ENCODE results near the gene KBTBD13. TPM values are rescaled to one million over a fixed set of nuclear protein-coding genes. Genes with fewer than 3 reads are reported as not detected.
"Not testable (repeated sequence)": the region's sequence is repeated elsewhere in the genome, so short reads cannot be mapped to it uniquely, and the experiment has no call there.

The KBTBD13 gene
- total RNA-seq, 1 donor from 2014 or later: not detected

DNA sequence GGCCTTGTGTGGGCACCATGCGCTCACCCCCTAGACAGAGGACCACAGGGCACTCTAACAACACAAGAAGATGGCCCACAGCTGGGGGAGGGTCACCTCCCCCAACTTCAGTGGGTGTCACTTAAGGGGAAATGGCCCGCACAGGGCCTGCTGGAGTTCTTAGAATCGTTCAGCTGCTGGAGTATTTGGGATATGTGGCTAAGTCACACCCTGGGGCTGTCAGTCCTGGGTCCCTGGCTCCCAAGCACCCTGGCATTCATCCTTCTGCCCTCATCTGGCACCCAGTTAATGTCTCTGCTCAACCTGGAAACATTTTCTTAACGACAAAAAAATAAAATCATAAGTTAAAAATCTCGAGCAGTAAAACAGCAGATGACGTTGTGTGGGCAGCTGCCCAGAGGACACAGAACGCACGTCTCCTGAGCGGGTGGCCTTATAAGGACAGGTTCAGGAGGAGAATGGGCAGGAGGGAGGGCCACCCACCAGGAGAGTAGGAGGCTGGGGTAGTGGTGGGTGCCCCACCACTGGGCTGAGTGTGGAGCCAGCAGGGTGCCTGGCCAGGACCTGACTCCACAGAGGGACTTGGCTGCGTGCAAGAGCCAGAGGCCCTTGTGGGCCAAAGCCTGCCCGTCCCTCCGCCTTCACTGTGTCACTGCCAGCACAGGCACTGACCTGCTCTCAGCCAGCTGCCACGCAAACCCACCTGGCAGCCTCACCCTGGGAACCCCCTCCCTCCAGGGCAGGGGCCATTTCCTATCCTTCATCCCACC is 11.5 kb downstream of the KBTBD13 start:
- TF ChIP-seq, protein P1, sequence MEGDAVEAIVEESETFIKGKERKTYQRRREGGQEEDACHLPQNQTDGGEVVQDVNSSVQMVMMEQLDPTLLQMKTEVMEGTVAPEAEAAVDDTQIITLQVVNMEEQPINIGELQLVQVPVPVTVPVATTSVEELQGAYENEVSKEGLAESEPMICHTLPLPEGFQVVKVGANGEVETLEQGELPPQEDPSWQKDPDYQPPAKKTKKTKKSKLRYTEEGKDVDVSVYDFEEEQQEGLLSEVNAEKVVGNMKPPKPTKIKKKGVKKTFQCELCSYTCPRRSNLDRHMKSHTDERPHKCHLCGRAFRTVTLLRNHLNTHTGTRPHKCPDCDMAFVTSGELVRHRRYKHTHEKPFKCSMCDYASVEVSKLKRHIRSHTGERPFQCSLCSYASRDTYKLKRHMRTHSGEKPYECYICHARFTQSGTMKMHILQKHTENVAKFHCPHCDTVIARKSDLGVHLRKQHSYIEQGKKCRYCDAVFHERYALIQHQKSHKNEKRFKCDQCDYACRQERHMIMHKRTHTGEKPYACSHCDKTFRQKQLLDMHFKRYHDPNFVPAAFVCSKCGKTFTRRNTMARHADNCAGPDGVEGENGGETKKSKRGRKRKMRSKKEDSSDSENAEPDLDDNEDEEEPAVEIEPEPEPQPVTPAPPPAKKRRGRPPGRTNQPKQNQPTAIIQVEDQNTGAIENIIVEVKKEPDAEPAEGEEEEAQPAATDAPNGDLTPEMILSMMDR (IDR thresholded peaks at IDR 0.05; ENCODE audit: unreplicated experiment): no peak

DNA sequence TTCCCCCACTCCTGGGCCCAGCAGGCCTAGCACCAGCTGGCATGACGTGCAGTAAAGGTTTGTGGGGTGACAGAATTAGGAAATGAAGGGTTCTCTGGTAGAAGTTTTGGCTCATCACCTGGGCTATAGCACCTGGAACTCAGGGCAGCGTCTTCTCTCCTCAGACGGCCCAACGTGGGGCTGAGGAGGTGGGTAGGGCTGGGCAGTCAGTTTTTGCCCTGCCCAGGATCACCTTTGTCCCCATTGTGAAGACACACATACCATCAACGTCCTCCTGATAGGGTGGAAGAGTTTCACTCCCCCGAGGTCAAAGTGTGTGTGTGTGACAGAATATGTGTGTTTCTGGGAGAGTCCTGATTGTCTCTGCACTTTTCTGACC is 12.1 kb downstream of the KBTBD13 start:
- H3K27me3 Mint-ChIP-seq (ENCODE audit: low read depth): peaks cover 25% of the 10 kb centered on the region
- TF ChIP-seq, protein P1 (IDR thresholded peaks at IDR 0.05; ENCODE audit: unreplicated experiment): no peak
- H3K27ac Mint-ChIP-seq: no peak overlapping the region
- H3K9me3 Mint-ChIP-seq: no peaks in the 10 kb centered on the region
- no peaks in the 10 kb centered on the region for H3K36me3 Mint-ChIP-seq
- H3K4me3 Mint-ChIP-seq: no peak overlapping the region
- DNase-seq (ENCODE audit: low spot score in 2 of 2, unreplicated experiment in 2 of 2): no peak
- H3K4me1 Mint-ChIP-seq: peaks cover 42% of the 10 kb centered on the region

More for the DNA sequence above, 11.5 kb downstream of the KBTBD13 start:
- no peaks in the 10 kb centered on the region for H3K36me3 Mint-ChIP-seq
- peaks cover 48% of the 10 kb centered on the region for H3K4me1 Mint-ChIP-seq
- no peaks in the 10 kb centered on the region for H3K9me3 Mint-ChIP-seq
- peaks cover 25% of the 10 kb centered on the region for H3K27me3 Mint-ChIP-seq (ENCODE audit: low read depth)
- peak overlapping the region; percentile 57 for H3K27ac Mint-ChIP-seq
- DNase-seq (ENCODE audit: low spot score in 2 of 2, unreplicated experiment in 2 of 2): no peak
- no peak overlapping the region for H3K4me3 Mint-ChIP-seq

DNA sequence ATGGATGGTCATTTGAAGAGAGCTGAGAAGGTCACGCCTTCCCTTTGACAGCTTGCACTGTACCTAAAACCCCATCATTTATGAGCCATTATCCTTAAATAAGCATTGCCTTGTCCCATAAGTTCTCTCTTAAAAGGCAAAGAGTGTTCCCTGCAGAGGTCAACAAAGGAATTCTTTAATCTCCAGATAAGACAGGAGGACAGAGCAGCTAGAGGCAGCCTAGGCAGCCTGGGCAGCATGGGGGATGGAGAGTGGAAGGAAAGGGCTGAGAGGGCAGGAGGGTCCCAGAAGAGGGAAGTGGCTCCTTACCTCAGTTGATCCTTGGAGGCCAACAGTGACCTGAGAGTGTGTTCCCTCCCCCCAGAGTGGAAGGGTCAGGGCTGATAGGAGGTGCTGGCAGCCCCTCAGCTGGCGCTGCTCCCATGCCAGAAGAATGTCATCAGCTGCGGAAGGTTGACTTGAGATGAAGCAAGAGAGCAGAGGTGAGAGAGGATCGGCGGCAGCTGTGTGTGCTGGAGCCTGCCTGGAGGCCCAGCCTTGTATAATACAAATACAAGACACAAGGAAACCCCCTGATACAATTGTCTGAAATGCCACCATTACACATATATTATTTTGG is 12.8 kb downstream of the KBTBD13 start:
- Mint-ChIP-seq H3K9me3 (no peaks in the 10 kb centered on the region), H3K27ac (peak overlapping the region; percentile 64), H3K27me3 (ENCODE audit: low read depth) (peaks cover 18% of the 10 kb centered on the region), H3K4me1 (peaks cover 36% of the 10 kb centered on the region), H3K4me3 (no peak overlapping the region), H3K36me3 (no peaks in the 10 kb centered on the region)
- DNase-seq (ENCODE audit: low spot score in 2 of 2, unreplicated experiment in 2 of 2): no peak
- TF ChIP-seq, protein P1 (IDR thresholded peaks at IDR 0.05; ENCODE audit: unreplicated experiment): no peak

DNA sequence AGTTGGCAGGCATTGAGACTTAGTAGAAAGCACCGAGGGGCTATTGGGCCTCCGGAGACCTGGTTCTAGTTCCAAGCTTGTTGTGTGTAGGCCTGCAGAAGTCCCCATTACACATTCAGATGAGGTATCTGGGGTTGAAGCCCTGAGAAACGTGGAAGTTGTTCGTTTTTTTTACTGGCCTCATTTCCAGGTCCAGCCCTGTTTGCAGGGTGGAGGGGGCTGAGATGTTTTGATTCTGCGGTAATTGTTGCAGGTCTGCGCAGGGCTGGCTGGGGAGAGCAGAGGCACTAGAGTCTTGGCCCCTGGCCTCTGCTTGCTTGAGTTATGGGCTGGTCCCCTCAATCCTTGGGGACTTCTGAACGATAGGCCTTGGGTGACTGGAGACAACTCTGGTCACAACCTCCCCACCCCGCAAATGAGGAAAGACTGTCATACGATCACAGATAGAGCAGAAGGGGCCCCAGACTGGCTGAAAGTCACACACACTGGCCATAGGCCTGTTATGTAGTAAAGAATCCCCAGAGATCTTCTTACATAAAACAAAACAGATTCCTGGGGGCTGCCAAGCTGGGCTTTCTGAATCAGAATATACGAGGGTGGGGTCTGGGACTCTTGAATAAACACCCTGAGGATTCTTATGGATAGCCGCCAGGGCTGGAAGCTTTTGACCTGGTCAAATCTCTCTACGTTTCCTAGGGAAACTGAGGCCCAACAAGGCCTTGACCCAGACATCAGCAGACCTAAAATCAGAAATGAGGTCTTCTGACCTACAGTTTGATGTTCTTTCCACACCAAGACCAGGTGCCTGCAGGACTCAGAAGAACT is 15.6 kb downstream of the KBTBD13 start:
- peak overlapping the region; percentile 67 for H3K27ac Mint-ChIP-seq
- no peak for DNase-seq (ENCODE audit: low spot score in 2 of 2, unreplicated experiment in 2 of 2)
- no peaks in the 10 kb centered on the region for H3K9me3 Mint-ChIP-seq
- peaks cover 22% of the 10 kb centered on the region for H3K4me1 Mint-ChIP-seq
- TF ChIP-seq, protein P1 (IDR thresholded peaks at IDR 0.05; ENCODE audit: unreplicated experiment): no peak
- H3K4me3 Mint-ChIP-seq: no peak overlapping the region
- peaks cover 2% of the 10 kb centered on the region for H3K36me3 Mint-ChIP-seq
- H3K27me3 Mint-ChIP-seq (ENCODE audit: low read depth): no peaks in the 10 kb centered on the region

DNA sequence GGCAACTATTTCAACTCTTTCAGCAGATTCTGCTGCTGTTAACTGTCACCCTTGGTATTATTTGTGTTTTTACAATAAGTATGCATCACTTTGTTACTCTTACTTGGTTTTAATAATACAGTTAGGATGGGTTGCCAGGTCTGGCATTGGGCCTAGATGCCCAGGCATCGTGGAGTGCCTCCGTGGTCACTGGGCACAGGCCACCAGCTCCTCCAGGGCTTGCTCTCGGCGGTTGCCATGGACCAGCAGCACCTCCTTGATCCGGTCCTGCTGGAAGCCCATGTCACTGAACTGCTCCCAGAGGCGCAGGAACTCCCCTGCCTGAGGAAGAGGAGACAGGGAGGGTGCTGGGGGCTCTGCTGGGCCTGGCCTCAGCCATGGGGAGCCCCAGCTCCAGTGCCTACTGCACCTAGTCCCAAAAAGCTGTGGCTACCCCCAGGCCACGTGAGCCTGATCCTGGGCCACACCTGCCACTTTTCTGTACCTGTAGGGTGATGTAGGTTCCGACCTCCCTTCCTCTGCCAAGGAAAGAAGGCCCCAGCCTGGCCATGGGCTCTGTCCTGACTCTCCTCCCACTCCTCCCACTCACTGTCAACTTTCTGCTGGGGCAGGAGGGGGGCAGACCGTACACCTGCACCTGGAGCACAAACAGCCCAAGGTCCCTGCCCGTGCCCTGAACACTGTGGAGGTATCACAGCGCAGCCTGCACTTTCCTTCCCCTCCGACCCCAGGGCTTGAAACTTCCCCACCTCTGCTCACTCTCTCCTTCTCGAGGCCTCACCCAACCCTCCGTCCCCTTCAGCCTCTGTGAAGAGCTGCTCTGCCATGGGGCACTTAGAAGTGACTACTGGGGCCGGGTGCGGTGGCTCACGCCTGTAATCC is 16.6 kb downstream of the KBTBD13 start:
- Mint-ChIP-seq H3K4me1 (peaks cover 15% of the 10 kb centered on the region), H3K9me3 (no peaks in the 10 kb centered on the region), H3K4me3 (no peak overlapping the region), H3K36me3 (peaks cover 7% of the 10 kb centered on the region), H3K27ac (no peak overlapping the region), H3K27me3 (ENCODE audit: low read depth) (no peaks in the 10 kb centered on the region)
- no peak for DNase-seq (ENCODE audit: low spot score in 2 of 2, unreplicated experiment in 2 of 2)
- TF ChIP-seq, protein P1 (IDR thresholded peaks at IDR 0.05; ENCODE audit: unreplicated experiment): no peak

DNA sequence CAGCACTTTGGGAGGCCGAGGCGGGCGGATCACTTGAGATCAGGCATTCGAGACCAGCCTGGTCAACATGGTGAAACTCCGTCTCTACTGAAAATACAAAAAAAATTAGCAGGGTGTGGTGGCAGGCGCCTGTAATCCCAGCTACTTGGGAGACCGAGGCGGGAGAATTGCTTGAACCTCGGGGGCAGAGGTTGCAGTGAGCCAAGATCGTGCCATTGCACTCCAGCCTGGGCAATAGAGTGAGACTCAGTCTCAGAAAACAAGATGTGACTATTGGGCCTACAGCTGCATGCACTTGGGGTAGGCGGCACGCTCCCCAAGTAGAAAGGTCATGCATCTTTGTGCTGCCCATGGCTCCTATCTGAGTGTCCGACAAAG is 17.2 kb downstream of the KBTBD13 start:
- Mint-ChIP-seq H3K4me1 (peaks cover 12% of the 10 kb centered on the region), H3K36me3 (peaks cover 13% of the 10 kb centered on the region)
- H3K27me3 Mint-ChIP-seq (ENCODE audit: low read depth); H3K9me3 Mint-ChIP-seq; H3K4me3 Mint-ChIP-seq; DNase-seq (ENCODE audit: low spot score in 2 of 2, unreplicated experiment in 2 of 2); H3K27ac Mint-ChIP-seq: not testable (repeated sequence)

Measured in mesothelial cell of epicardium (in vitro differentiated cells).